ENCODE results near the gene HLA-DOB.
A peak's percentile ranks its signal among the peaks of the same experiment; 100 is the strongest.

Gene HLA-DOB

DNA sequence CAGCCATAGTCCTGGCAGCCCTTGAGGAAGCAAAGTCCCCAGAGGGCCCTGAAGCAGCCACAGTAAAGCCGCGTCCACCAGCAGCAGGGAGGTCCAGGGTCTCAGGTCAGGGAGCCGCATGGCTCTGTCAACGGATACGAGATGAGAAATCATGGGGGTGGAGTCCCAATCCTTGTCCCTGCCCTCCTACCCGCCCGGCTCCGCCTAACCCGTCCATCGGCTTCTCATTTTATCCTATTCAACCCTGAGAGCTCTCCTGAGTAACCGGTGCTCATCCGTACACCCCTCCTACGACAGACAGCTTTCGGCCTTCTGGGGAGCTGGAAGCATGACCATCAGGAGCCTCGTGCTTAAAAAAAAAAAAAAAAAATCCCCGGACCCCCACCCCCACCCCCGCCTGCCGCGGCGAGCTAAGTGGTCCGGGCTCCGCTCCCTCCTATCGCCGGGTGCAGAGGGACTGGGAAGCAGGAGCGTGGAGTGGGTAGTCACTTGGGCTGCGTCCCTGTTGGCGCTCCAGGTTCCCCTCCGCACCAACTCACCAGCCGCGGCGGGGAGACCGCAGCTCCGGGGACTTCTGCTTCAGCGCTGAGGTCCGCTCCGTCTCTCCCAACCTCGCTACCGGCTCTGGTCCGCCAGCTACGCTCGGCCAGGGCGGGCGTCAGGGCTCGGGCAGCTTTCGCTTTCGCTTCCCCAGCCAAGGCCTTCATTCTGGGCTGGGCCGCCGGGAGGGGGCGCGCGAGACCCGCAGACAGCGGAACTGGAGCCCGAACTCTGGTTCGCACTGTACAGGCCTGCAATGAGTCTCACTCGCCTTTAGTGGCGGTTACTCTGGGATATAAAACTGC lies 21.5 kb upstream of the HLA-DOB start, which contains the start of gene TAP2:
Gene TAP2 (minus strand): TSS at position 626 of the 845 bp plus-strand sequence. CDS start 506 bp downstream, at position 120.
- TF ChIP-seq EGR1 (IDR thresholded peaks at IDR 0.05) (no peak), TEAD4 (IDR thresholded peaks at IDR 0.05) (no peak), FOXM1 (IDR thresholded peaks at IDR 0.05; ENCODE audit: borderline replicate concordance, low read depth) (no peak), TAF1 (IDR thresholded peaks at IDR 0.05; ENCODE audit: low read depth) (no peak), ZBTB7A (IDR thresholded peaks at IDR 0.05; ENCODE audit: low read depth) (no peak), TCF12 (IDR thresholded peaks at IDR 0.05; ENCODE audit: low read depth) (no peak), CEBPB (IDR thresholded peaks at IDR 0.05) (no peak), CREB1 (IDR thresholded peaks at IDR 0.05; ENCODE audit: low read depth) (no peak), YY1 (IDR thresholded peaks at IDR 0.05; ENCODE audit: low read depth) (no peak), RAD21 (IDR thresholded peaks at IDR 0.05; ENCODE audit: low read depth) (peak; percentile 88), EP300 (IDR thresholded peaks at IDR 0.05; ENCODE audit: borderline replicate concordance) (no peak), NFIC (IDR thresholded peaks at IDR 0.05) (no peak)
- TF ChIP-seq, protein P1, sequence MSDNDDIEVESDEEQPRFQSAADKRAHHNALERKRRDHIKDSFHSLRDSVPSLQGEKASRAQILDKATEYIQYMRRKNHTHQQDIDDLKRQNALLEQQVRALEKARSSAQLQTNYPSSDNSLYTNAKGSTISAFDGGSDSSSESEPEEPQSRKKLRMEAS (IDR thresholded peaks at IDR 0.05) = peak; percentile 25; the same call in 1 of the 2 replicates
- TF ChIP-seq, protein P2, sequence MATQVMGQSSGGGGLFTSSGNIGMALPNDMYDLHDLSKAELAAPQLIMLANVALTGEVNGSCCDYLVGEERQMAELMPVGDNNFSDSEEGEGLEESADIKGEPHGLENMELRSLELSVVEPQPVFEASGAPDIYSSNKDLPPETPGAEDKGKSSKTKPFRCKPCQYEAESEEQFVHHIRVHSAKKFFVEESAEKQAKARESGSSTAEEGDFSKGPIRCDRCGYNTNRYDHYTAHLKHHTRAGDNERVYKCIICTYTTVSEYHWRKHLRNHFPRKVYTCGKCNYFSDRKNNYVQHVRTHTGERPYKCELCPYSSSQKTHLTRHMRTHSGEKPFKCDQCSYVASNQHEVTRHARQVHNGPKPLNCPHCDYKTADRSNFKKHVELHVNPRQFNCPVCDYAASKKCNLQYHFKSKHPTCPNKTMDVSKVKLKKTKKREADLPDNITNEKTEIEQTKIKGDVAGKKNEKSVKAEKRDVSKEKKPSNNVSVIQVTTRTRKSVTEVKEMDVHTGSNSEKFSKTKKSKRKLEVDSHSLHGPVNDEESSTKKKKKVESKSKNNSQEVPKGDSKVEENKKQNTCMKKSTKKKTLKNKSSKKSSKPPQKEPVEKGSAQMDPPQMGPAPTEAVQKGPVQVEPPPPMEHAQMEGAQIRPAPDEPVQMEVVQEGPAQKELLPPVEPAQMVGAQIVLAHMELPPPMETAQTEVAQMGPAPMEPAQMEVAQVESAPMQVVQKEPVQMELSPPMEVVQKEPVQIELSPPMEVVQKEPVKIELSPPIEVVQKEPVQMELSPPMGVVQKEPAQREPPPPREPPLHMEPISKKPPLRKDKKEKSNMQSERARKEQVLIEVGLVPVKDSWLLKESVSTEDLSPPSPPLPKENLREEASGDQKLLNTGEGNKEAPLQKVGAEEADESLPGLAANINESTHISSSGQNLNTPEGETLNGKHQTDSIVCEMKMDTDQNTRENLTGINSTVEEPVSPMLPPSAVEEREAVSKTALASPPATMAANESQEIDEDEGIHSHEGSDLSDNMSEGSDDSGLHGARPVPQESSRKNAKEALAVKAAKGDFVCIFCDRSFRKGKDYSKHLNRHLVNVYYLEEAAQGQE (IDR thresholded peaks at IDR 0.05; ENCODE audit: low read depth) = no peak
- TF ChIP-seq, protein P3, sequence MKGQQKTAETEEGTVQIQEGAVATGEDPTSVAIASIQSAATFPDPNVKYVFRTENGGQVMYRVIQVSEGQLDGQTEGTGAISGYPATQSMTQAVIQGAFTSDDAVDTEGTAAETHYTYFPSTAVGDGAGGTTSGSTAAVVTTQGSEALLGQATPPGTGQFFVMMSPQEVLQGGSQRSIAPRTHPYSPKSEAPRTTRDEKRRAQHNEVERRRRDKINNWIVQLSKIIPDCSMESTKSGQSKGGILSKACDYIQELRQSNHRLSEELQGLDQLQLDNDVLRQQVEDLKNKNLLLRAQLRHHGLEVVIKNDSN (IDR thresholded peaks at IDR 0.05) = no peak

DNA sequence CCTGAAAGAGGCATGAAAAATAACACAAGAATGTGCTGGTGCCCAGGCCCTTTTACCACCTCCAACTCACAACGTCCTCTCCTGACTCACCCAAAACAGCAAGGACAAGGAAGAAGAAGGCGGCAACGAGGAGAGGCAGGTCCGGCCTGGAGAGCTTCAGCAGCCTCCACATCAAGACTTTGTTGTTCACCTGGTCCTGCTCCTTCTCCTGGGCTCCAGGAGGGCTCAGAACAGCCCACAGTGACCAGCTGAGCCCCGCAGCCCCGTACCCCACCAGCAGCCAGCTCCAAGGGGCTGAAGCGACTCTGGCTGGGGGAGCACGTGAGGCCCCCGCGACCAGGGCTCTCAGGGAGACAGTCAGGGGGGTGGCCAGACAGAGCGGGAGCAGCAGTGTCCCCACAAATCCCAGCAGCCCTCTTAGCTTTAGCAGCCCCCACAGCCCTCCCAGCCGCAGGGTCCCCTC lies 20.9 kb upstream of the HLA-DOB start:
- TF ChIP-seq NFIC (IDR thresholded peaks at IDR 0.05) = no peak
- TF ChIP-seq, protein P3 (IDR thresholded peaks at IDR 0.05) = no peak
- TF ChIP-seq EP300 (IDR thresholded peaks at IDR 0.05; ENCODE audit: borderline replicate concordance) = no peak
- TF ChIP-seq TCF12 (IDR thresholded peaks at IDR 0.05; ENCODE audit: low read depth) = no peak
- no peak for TF ChIP-seq YY1 (IDR thresholded peaks at IDR 0.05; ENCODE audit: low read depth)
- TF ChIP-seq, protein P2 (IDR thresholded peaks at IDR 0.05; ENCODE audit: low read depth) = no peak
- TF ChIP-seq TAF1 (IDR thresholded peaks at IDR 0.05; ENCODE audit: low read depth) = no peak
- TF ChIP-seq FOXM1 (IDR thresholded peaks at IDR 0.05; ENCODE audit: borderline replicate concordance, low read depth) = no peak
- TF ChIP-seq, protein P1 (IDR thresholded peaks at IDR 0.05) = no peak

DNA sequence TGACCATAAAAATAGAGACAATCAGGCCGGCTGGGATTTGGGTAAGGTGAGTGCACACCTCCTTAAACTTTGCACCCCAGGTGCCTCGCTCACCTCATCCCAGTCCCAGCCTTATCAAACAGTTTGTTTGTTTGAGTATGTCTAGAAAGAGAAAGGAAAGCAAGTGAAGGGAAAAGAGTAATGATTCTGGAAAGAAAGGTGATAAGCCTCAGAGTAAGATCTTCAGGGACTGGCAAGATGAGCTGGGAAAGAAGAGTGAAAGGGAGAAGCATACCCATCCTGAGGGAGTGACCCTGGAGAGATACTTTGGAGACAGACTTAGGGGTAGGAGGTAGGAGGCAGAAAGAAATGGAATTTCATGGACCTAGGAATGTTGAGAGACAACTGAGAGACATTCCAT lies 20.1 kb upstream of the HLA-DOB start:
- TF ChIP-seq NFIC (IDR thresholded peaks at IDR 0.05) (no peak), ZBTB7A (IDR thresholded peaks at IDR 0.05; ENCODE audit: low read depth) (no peak), TCF12 (IDR thresholded peaks at IDR 0.05; ENCODE audit: low read depth) (no peak), CREB1 (IDR thresholded peaks at IDR 0.05; ENCODE audit: low read depth) (no peak), YY1 (IDR thresholded peaks at IDR 0.05; ENCODE audit: low read depth) (no peak), TEAD4 (IDR thresholded peaks at IDR 0.05) (no peak), EP300 (IDR thresholded peaks at IDR 0.05; ENCODE audit: borderline replicate concordance) (no peak), RAD21 (IDR thresholded peaks at IDR 0.05; ENCODE audit: low read depth) (no peak), FOXM1 (IDR thresholded peaks at IDR 0.05; ENCODE audit: borderline replicate concordance, low read depth) (no peak), TAF1 (IDR thresholded peaks at IDR 0.05; ENCODE audit: low read depth) (no peak), EGR1 (IDR thresholded peaks at IDR 0.05) (no peak), CEBPB (IDR thresholded peaks at IDR 0.05) (no peak)
- TF ChIP-seq, protein P2 (IDR thresholded peaks at IDR 0.05; ENCODE audit: low read depth) = no peak
- TF ChIP-seq, protein P3 (IDR thresholded peaks at IDR 0.05) = no peak
- TF ChIP-seq, protein P1 (IDR thresholded peaks at IDR 0.05) = no peak
